ENCODE data around the gene PRKCB.

- TF ChIP-seq CTCF (IDR thresholded peaks at IDR 0.05; ENCODE audit: poor library complexity) (no peak), EZH2 (IDR thresholded peaks at IDR 0.05; ENCODE audit: borderline replicate concordance) (no peak), EZH2phosphoT487 (IDR thresholded peaks at IDR 0.05; ENCODE audit: low read depth, severe bottlenecking, unreplicated experiment) (no peak)
Measured at GRCh38 chr16:23960081-23960885, 124.5 kb downstream of the PRKCB start.
